ENCODE data around the gene PITRM1. TPM values are rescaled to one million over a fixed set of nuclear protein-coding genes. Genes with fewer than 3 reads are reported as not detected.
"Not testable (repeated sequence)": the region's sequence is repeated elsewhere in the genome, so short reads cannot be mapped to it uniquely, and the experiment has no call there.

Gene PITRM1
- polyA plus RNA-seq, 3 donors = 33.7 to 54.3 (median 51.8) TPM

DNA sequence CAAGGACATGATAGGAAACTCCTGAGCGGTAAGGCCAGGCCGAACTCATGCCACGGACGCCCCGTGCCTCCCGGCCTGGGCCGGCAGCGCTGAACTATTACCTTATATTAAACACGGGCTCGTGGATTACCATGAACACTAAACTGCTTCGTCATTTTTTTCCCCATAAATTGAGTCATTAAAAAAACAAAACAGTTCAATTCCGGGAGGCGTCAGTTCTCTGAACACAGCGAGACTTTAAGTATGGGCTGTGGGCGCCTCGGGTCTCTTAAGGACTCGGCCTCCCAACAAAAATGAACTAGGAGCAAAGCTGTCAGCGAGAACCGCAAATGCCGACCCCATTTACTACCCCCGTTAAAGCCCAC lies 519 bp downstream of the PITRM1 start:
- peak overlapping the region; percentile 68 for H3K27ac ChIP-seq (ENCODE audit: low read depth, low read length)
- 0 to 1% (median 1%) methylated on average over 21 of the region's 21 CpGs for WGBS, 3 donors

DNA sequence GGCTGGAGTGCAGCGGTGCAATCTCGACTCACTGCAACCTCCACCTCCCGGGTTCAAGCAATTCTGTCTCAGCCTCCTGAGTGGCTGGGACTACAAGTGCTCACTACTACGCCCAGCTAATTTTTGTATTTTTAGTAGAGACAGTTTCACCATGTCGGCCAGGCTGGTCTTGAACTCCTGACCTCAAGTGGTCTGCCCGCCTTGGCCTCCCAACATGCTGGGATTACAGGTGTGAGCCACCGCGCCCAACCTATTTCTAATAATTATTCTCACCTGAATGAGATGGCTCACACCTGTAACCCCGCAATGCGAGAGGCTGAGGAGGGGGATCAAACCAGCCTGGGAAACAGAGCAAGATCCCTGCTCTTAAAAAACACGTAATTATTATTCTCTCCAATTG lies 1.1 kb downstream of the PITRM1 start:
- H3K27ac ChIP-seq (ENCODE audit: low read depth, low read length) = not testable (repeated sequence)
- 89 to 93% (median 93%) methylated on average over 11 of the region's 11 CpGs for WGBS, 3 donors

DNA sequence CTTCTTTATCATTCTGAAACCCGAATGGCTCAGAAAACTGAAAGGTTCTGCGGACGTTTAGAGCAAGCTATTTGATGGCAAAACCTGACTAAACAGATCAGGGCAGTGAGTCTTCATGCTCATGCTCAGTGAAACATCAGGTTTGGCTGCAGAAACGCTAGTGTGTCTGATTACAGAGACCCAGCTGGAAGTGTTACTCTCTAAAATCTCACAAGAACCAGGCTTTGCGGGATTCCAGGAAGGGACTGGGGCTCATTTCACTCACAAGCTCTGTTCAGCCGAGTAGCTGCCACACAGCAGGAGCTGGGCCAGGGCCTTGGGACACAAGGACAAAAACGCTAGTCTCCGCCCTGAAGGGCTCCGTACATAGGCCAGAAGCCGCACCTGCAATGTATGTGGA lies 2.9 kb downstream of the PITRM1 start:
- H3K27ac ChIP-seq (ENCODE audit: low read depth, low read length) = no peak overlapping the region
- 79 to 94% (median 93%) methylated on average over 10 of the region's 10 CpGs for WGBS, 3 donors

DNA sequence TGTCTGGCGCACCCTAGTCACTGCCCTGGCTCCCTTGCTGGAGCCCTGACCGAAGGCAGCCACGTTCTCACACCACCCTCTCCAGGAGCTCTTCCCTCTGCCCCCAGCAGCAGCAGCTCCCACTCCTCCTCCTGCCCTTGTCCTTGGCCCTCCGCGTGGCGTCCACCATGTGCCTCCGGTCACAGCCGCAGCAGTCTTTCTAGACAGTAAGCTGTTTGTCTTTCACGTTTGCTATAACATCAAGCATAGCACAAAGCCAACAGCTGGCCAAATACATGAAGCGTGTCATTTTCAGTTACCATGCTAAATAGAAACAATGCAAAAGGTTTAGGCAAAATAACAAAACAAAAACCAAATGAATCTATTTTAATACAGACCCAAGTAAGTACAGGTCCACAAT lies 3.3 kb downstream of the PITRM1 start:
- H3K27ac ChIP-seq (ENCODE audit: low read depth, low read length) = no peak overlapping the region
- 75 to 98% (median 93%) methylated on average over 10 of the region's 10 CpGs for WGBS, 3 donors

DNA sequence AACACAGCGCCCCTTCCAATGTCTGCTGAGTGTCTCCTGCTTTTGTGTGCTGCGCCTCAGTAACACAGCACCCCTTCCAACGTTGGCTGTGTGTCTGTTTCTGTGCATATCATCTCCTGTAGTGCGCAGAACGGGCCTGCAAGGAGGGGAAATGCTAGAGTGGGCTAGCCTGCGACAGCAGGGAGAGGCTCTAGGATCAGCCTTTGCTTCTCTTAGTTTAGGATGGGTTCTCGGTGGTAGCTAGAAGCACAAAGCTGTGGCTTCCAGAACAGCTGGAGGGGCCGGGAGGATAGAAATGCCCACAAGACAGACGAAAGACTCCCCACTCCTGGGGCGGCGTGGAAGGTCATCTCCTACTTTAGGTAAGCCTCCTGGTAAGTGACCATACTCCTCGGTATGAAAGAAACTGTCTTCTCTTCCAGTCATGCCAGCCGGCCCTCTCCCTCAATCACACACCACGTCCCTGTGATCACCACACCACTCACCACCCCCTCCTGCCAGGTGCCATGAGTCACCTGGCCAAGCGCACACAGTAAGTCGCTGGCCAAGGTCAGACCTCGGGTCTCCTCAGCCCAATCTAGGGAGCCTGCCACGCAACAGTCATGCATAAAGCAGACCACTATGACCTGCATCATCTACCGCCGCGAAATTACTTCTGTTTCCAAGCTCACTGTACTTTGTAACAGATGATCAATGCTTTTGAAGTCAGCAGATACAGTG lies 4.8 kb downstream of the PITRM1 start:
- 86 to 98% (median 92%) methylated on average over 21 of the region's 21 CpGs for WGBS, 3 donors
- H3K27ac ChIP-seq (ENCODE audit: low read depth, low read length) = no peak overlapping the region

DNA sequence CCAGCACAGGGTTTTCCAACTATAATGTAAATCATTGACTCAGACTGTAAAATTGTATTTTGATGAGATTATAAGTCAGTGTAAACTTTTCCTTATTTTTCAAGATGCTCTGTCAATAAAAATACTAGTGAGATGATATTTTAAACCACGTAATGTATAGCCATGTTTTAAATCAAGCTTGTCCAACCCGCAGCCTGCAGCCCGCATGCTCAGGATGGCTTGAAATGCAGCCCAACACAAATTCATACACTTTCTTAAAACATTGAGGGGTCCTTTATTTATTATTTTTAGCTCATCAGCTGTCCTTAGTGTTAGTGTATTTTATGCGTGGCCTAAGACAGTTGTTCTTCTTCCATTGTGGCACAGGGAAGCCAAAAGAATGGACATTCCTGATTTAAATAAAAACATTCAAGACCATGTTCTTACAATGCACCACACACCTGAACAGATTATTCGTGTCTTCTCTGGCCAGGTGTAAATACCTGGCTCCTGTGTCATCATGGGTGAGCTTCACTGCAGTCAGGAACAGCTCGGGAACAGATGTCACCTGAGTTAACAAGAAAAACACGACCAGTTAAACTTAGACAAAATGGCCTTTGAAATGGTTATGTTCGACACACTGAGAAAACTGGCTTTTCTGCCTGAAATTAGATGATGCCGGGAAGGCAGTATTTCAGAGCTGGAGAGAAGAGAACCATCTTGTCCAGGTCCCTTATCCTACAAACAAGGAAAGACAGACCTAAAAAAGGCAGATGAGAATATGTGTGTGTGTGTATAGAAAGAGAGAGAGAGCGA lies 5.9 kb downstream of the PITRM1 start:
- no peak overlapping the region for H3K27ac ChIP-seq (ENCODE audit: low read depth, low read length)

DNA sequence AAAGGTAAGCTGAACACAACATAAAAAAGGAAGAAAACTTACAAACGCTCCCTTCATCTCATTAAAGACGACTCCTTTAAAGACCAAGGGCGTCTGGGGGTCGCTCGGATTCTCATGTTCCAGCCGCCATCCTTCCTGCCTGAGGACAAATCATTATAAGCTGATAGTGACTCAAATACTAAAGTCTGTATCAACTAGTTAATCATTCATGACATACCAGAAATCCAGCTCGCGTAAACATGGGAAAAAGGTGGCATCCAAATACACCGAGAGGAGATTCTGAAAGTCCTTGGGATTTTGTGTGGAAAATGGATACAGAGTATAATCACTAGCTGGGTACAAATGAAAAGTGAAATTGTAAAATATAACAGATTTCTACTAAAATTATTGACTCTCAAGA lies 7.4 kb downstream of the PITRM1 start:
- 82 to 94% (median 93%) methylated on average over 9 of the region's 9 CpGs for WGBS, 3 donors
- no peak overlapping the region for H3K27ac ChIP-seq (ENCODE audit: low read depth, low read length)

More for the DNA sequence above, 5.9 kb downstream of the PITRM1 start:
- 85 to 97% (median 88%) methylated on average over 10 of the region's 10 CpGs for WGBS, 3 donors

DNA sequence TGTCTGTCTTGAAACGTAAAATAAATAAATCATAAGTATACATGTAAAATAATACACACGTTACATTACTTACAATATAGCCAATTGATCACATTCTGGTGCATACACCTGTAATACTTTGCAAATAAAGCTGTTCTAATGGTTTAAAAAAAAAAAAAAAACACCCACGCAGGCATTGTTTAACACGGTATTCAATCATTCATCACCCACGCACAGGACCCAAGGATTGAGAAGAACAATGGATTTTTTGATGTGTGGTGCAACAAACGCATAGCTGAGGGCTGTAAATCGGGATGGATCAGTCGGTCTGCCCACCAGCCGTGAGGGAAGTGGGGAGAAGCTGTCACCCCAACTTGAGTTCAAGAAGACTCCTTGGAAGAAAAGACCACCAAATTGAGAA lies 8.7 kb downstream of the PITRM1 start:
- no peak overlapping the region for H3K27ac ChIP-seq (ENCODE audit: low read depth, low read length)
- WGBS, 3 donors = 84 to 85% (median 85%) methylated on average over 9 of the region's 9 CpGs

DNA sequence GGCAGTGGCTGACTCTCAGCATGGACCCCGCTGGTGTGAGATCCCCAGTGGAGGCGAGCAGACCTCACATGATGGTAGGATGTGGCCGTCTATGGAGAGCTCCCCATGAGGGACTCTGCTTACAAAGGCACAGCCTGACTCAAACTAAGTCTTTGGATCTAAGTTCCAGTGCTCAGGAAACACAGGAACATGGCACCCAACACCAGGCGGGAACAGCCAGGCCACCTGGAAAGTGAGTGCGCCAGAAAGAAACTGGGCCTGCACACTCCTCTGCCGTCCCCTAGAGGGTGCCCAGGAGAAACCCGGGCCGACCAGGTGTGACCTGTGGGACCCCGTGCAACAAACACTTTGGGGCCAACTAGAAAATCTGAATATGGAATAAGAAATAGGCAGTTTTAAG lies 10.0 kb downstream of the PITRM1 start:
- WGBS, 3 donors = 94 to 95% (median 95%) methylated on average over 9 of the region's 9 CpGs

DNA sequence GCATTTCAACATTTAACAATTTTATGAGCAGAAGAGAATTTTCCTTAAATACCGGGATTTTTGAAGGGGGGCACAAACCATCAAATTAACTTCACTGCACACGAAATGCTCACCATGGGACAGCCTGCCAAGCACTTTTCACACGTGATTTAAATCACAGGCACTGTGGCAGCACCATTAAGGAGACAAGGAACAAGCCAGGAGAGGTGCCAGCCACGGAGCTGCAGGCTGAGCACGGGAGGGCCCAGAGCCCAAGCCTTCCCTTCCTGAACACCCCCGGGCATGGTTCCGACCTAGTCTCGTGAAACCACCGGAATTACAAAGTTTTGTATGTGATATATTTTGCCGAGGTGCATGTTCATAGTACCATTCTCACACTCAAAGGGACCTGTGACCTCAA lies 13.4 kb downstream of the PITRM1 start:
- 89 to 96% (median 94%) methylated on average over 10 of the region's 10 CpGs for WGBS, 3 donors
- no peak overlapping the region for H3K27ac ChIP-seq (ENCODE audit: low read depth, low read length)

More for the DNA sequence above, 10.0 kb downstream of the PITRM1 start:
- no peak overlapping the region for H3K27ac ChIP-seq (ENCODE audit: low read depth, low read length)

DNA sequence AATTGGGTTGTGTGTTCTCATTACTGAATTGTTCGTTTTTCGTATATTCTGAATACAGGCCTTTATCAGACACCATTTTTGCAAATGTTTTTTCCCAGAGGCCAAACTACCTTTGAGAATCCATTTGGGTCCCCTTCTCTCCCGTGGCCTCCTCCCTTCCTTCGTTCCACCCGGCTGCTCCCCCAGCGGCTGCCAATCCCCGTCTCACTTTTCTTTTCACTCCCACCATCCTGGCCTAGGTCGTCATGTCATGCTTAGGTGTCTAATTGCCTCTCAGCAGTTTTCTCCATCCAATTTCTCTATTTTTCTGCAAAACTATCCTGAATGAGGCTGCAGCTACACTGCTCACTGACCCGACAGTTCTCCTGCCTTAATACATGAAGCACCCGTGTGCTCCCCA lies 17.9 kb downstream of the PITRM1 start:
- H3K27ac ChIP-seq (ENCODE audit: low read depth, low read length) = no peak overlapping the region
- 95 to 98% (median 96%) methylated on average over 10 of the region's 10 CpGs for WGBS, 3 donors

DNA sequence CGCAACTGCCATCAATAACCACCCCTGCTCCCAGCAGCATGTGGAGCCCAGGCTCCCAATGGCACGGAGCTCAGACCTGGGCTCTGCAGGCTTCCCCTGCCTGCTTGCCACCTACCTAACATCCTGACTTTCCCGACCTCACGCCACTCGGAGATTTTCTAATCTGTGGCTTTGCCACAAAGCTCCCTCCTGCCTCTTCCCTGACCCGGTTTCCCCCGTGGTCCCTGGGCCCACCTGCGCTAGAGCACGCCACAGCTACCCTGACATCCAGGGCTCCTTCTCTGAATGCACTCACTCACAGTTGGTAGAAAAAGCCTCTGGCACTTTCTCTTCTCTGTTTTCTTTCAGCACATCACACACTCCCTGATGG lies 20.0 kb downstream of the PITRM1 start:
- 84 to 92% (median 86%) methylated on average over 9 of the region's 9 CpGs for WGBS, 3 donors
- H3K27ac ChIP-seq (ENCODE audit: low read depth, low read length) = no peak overlapping the region

DNA sequence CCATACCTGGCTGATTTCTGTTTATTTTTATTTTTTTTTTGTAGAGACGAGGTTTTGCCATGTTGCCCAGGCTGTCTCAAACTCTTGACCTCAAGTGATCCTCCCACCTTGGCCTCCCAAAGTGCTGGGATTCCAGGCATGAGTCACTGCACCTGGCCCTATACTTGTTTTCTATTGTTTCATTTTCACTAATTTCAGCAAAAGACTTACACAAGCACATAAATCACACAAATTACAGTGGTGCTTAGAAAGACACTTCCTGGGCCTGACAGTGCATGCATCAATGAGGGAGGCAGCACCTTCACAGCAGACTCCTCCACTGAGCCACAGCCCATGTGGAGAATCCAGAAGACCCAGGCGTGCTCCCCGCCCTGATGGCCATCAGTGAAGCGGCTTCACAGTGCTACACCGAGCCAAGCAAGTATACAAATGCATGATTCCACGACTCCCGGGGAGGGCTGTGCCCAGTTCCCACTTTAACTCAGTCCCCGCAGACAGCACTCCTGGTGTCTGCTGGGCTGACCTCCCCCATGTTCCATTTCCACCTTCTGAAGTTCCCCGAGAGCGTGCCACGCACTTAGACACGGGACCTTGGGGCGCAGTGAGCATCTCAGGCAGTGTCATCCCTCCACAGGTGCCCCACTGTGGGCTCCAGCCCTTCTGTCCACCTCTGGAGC lies 20.6 kb downstream of the PITRM1 start:
- H3K27ac ChIP-seq (ENCODE audit: low read depth, low read length) = no peak overlapping the region
- 93 to 95% (median 94%) methylated on average over 13 of the region's 13 CpGs for WGBS, 3 donors

DNA sequence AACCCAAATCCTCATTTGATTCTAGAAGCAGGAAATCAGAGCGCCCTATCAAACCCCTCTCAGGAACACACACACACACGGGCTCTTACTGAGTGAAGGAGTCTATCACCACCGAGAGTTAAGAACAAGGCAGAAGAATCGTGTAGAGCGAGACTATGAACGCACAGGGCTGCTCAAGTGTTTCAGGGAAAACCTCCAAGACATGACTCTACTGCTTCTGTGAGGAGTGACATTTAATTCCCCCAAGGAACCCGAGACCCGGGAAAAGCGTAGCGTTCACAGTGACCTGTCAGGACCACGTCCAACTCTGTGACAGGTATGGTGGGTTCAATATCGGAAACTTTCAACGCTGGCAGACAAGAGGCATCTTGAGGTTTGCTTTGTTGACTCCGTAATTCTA lies 21.6 kb downstream of the PITRM1 start:
- 88 to 94% (median 94%) methylated on average over 14 of the region's 14 CpGs for WGBS, 3 donors
- no peak overlapping the region for H3K27ac ChIP-seq (ENCODE audit: low read depth, low read length)

DNA sequence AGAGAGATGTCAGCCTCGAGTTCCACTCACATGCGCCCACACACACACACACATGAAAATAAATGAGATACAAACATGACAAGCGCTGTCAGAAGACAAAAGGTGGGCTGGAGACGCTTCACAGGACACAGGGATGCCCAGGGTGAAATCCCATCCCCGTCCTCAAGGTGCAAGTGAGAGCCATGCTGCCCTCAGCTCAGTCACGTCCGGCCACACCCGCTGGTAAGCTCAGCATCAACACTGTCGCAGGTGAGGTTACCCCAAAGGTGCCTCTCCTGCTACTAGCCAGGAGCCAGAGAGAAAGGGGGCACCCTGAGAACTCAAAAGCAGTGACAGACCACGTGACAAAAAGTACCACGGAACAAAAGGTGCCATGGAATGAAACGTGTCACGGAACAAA lies 22.2 kb downstream of the PITRM1 start:
- 93 to 95% (median 95%) methylated on average over 13 of the region's 13 CpGs for WGBS, 3 donors

DNA sequence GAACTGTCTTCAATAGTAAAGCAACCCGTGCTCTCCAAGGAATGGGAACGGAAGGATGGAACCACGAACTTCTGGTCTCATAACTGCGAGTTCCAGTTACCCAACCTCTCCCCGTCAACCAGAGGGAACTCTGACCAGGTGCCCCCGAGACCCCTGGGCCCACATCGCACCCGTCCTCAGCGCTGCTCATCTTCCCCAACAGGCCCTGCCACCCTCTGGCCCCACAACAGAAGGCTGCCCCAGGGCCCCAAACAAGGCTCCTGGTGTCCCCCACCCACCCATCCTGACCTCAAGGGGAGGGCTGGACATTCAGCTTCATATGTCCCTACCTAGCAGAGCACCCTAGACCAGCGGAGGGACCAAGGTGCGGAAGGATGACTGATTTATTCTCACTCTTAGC lies 22.7 kb downstream of the PITRM1 start:
- WGBS, 3 donors = 79 to 91% (median 81%) methylated on average over 11 of the region's 11 CpGs
- H3K27ac ChIP-seq (ENCODE audit: low read depth, low read length) = no peak overlapping the region

More for the DNA sequence above, 22.2 kb downstream of the PITRM1 start:
- H3K27ac ChIP-seq (ENCODE audit: low read depth, low read length) = no peak overlapping the region

DNA sequence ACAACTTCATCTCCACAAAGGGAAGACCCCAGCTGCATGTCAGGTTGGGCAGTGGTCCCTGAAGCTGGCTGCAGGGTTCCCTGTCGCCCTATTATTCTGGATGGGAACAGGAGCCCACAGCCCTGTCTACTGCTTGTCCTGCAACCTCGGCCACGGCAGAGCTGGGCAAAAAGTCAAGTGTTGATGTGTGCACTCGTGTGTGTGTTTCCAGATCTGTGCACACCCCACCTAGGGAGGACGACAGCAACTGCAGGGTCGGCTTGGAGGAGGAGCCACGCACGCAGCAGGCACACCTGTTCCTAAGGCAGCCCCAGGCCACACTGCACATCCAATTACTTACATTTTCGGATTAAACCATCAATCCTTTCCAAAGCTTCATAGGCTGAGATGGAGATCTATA lies 23.6 kb downstream of the PITRM1 start:
- no peak overlapping the region for H3K27ac ChIP-seq (ENCODE audit: low read depth, low read length)
- WGBS, 3 donors = 81 to 86% (median 85%) methylated on average over 9 of the region's 9 CpGs

DNA sequence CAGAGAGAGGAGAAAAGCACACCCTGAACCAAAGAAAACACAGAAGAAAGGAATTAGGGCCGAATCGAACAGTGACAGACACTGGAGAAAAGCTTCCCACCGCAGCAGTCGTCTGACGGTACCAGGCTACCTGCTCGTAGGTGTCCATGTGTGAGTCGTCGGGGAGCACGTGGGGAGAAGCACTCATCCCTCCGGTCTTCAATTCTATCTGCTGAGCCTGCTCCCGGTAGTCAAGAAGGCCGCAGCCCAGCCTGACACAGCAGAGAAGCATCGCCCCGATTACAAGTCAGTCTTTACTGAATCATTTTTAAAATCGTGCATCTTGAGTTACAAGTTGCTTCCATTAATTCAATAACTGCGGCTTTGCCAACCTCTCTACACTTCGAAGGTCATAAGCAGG lies 24.5 kb downstream of the PITRM1 start:
- WGBS, 3 donors = 88 to 94% (median 91%) methylated on average over 17 of the region's 17 CpGs
- no peak overlapping the region for H3K27ac ChIP-seq (ENCODE audit: low read depth, low read length)

DNA sequence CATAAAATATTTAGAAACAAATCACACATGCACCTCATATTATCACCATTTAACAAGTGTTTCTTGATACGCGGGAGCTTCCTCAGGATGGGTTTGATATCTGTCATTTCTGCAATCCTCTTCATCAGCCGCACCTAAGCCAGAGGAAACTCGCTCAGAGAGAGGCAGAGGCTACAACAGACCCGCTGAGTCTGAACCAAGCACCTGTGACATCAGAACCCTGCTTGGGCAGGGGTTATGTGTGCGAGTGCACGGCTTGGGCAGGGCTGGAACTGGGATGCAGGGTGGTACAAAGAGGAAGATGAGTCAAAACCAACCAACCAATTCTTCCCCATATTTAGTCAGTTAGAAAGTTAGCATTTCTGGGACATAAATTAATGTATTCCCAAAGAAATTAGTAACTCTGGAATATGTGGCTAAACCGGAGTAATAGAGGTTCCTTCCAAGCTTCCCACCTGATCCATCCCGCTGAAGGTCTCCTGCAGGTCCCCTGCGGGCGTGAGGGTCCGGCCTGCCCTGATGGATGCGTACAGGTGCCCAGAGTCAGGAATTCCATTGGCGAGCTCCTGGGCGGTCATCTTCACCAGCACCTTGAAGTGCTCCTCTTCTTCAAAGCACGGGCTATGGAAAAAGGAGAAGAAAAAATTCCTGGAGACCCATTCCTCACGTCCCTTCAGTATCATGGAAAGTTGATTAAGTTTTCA lies 25.3 kb downstream of the PITRM1 start:
- H3K27ac ChIP-seq (ENCODE audit: low read depth, low read length) = no peak overlapping the region
- 90 to 96% (median 94%) methylated on average over 17 of the region's 17 CpGs for WGBS, 3 donors

Data from adipose tissue (tissue), 3 donors.